Erythroblast (primary cell): Measurements from ENCODE around the gene CDC37.
A peak's percentile ranks its signal among the peaks of the same experiment; 100 is the strongest.

Source experiments
- DNase-seq, 2 experiments: peaks; one replicate each; lab custom pipeline; 2025; lab: John Stamatoyannopoulos, UW
- GATA1 ChIP-seq: IDR thresholded peaks from 2 replicates; pipeline ENCODE4 v1.6.1; 2011; ENCODE audit warnings: low read depth, mild to moderate bottlenecking, control low read depth, low read length, moderate library complexity
- POLR2A ChIP-seq: IDR thresholded peaks from 2 replicates; pipeline ENCODE4 v1.6.1; 2011; ENCODE audit warnings: mild to moderate bottlenecking, low read length

The CDC37 gene

DNA sequence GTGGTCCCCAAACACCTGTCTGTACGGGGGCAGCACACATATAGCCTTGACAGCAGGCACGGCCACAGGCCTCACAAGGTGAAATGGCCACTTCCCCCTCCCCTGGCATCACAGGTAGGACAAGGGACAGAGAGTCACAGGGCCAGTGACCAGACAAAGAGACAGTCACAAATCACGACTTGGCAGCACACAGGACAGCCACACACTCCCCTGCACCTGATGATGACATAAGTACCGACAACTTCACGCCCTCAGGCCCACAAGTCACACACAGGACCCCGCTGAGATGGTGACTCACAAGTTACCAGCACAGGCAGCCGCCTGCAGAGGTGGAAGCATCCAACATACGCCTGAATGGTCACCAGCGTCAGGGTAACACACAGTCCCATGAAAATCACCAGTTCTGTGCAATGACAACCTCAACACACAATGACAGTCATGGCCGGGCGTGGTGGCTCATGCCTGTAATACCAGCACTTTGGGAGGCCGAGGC, 39.5 kb downstream of the CDC37 start:
- no peak for DNase-seq

GRCh38 chr19:10362259-10362658, 41.1 kb downstream of the CDC37 start:
- TF ChIP-seq GATA1 (no peak), POLR2A (no peak)
- DNase-seq = no peak

More for the DNA sequence above, 39.5 kb downstream of the CDC37 start:
- TF ChIP-seq POLR2A (no peak), GATA1 (no peak)

DNA sequence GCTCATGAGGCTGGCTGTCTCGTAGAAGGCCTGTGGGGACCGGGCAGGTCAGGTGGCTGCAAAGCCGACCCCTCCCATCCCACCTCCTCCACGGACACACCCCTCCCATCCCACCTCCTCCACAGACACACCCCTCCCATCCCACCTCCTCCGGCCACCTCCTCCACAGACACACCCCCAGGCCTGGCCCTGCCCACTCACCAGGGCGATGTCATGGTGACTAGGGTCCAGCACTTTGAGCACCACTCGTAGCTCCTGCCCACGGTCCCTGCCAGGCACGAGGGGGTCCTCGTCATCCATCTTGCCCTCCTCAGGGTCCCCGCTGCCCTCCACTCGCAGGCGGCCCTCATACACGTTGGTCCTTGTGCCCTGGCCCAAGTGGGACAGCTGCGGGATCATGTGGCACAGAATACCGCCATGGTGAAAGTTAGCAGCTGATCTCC, 41.8 kb downstream of the CDC37 start:
- TF ChIP-seq GATA1 = no peak

DNA sequence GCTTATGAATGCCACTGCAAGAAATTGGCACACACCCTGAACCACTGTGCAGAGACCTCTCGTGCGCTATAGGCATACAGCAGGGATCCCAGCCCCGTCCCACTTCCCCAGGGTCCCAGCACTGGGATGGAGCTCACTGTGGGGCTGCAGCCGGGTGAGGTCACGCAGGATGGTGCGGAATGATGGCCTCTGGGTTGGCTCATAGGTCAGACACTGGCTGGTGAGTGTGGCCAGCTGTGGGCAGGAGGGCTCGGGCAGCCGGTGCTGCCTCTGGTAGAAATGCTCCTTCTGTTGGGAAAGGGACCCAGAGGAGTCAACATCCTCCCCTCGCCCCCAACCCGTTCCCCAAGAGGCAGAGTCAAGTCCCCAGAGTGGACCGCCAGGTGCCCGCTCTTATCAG, 46.9 kb downstream of the CDC37 start:
- DNase-seq = no peak
- TF ChIP-seq GATA1 (no peak), POLR2A (no peak)

More for the DNA sequence above, 41.8 kb downstream of the CDC37 start:
- no peak for DNase-seq

- DNase-seq = peak; percentile 66 to 75
- TF ChIP-seq POLR2A = no peak
- no peak for TF ChIP-seq GATA1
Measured at GRCh38 chr19:10353793-10354391, 49.5 kb downstream of the CDC37 start.

GRCh38 chr19:10352764-10353671, 50.3 kb downstream of the CDC37 start:
- TF ChIP-seq GATA1 = no peak
- TF ChIP-seq POLR2A = no peak
- DNase-seq = peak; percentile 26 to 38

- TF ChIP-seq GATA1 = no peak
- TF ChIP-seq POLR2A = no peak
- no peak for DNase-seq
Measured at GRCh38 chr19:10346509-10346908, 56.8 kb downstream of the CDC37 start.

GRCh38 chr19:10344780-10345179, 58.6 kb downstream of the CDC37 start:
- no peak for TF ChIP-seq GATA1
- TF ChIP-seq POLR2A = no peak
- no peak for DNase-seq

DNA sequence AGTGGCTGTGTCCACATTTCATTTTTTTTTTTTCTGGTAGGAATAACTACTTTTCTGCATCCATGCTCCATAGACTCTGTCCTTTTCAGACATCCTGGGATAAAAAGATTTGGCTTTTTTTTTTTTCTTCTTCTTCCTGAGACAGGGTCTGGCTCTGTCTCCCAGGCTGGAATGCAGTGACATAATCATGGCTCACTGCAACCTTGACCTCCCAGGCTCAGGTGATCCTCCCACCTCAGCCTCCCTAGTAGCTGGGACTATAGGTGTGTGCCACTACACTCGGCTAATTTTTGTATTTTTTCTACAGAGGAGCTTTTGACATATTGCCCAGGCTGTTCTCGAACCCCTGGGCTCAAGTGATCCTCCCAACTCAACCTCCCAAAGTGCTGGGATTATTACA, 59.8 kb downstream of the CDC37 start:
- TF ChIP-seq GATA1 (no peak), POLR2A (no peak)
- DNase-seq = no peak
